CD8-positive, alpha-beta memory T cell (primary cell): ENCODE measurements around the gene LRP1B. TPM values are rescaled to one million over a fixed set of nuclear protein-coding genes. Genes with fewer than 3 reads are reported as not detected.
"Not testable (repeated sequence)": the region's sequence is repeated elsewhere in the genome, so short reads cannot be mapped to it uniquely, and the experiment has no call there.

Experiments used
- CTCF ChIA-PET: fragments of 350-600 bp; sonication (Branson Sonifier 250); formaldehyde crosslinking; loops from one replicate; lab custom pipeline; 2021; ENCODE audit warnings: antibody characterized with exemption; lab: Charles Lee
- POLR2A ChIA-PET: fragments of 350-600 bp; sonication (Branson Sonifier 250); formaldehyde crosslinking; loops from one replicate; lab custom pipeline; 2021; ENCODE audit warnings: antibody characterized with exemption; lab: Charles Lee
- DNase-seq, 5 donors: peaks; one replicate each; pipeline versions ENCODE4 v3.0.0 to v3.0.0-alpha.2; 2020 to 2022; ENCODE audit warnings: mixed read lengths in 1 of 5
- H3K27ac ChIP-seq: one replicate; pipeline ENCODE4 v1.7.0; 2013; ENCODE audit warnings: low read depth, mild to moderate bottlenecking, low read length, moderate library complexity
- H3K27me3 ChIP-seq: 2 replicates; pipeline ENCODE4 v1.7.0; 2013; ENCODE audit warnings: low read length, mild to moderate bottlenecking; ENCODE audit not compliant: insufficient read depth, poor library complexity, severe bottlenecking
- H3K36me3 ChIP-seq: 2 replicates; pipeline ENCODE4 v1.7.0; 2013; ENCODE audit warnings: mild to moderate bottlenecking, low read length, moderate library complexity; ENCODE audit not compliant: insufficient read depth
- H3K4me1 ChIP-seq: 2 replicates; pipeline ENCODE4 v1.7.0; 2013; ENCODE audit warnings: mild to moderate bottlenecking, low read length, moderate library complexity; ENCODE audit not compliant: insufficient read depth
- H3K4me3 ChIP-seq: 2 replicates; pipeline ENCODE4 v1.7.0; 2013; ENCODE audit warnings: mild to moderate bottlenecking, low read length
- H3K9me3 ChIP-seq: 2 replicates; pipeline ENCODE4 v1.7.0; 2013; ENCODE audit warnings: mild to moderate bottlenecking, low read length
- H3K27ac Mint-ChIP-seq, 8 donors: one replicate each; pipeline ENCODE4 v1.8.0; 2020 to 2021; ENCODE audit warnings: mixed read lengths in 8 of 8, mild to moderate bottlenecking in 6 of 8, inconsistent platforms in 3 of 8, moderate library complexity in 3 of 8
- H3K27me3 Mint-ChIP-seq, 2 donors: one replicate each; pipeline ENCODE4 v1.8.0; 2020 to 2021; ENCODE audit warnings: mixed read lengths in 2 of 2, mild to moderate bottlenecking in 1 of 2, moderate library complexity in 1 of 2
- H3K36me3 Mint-ChIP-seq, 3 donors: one replicate each; pipeline ENCODE4 v1.8.0; 2020 to 2021; ENCODE audit warnings: mixed read lengths in 3 of 3, inconsistent platforms in 1 of 3, mild to moderate bottlenecking in 1 of 3
- H3K4me1 Mint-ChIP-seq, 3 donors: one replicate each; pipeline ENCODE4 v1.8.0; 2020 to 2021; ENCODE audit warnings: mixed read lengths in 3 of 3, inconsistent platforms in 1 of 3, mild to moderate bottlenecking in 1 of 3
- H3K4me3 Mint-ChIP-seq, 7 donors: one replicate each; pipeline ENCODE4 v1.8.0; 2020 to 2021; ENCODE audit warnings: mixed read lengths in 7 of 7, mild to moderate bottlenecking in 6 of 7, moderate library complexity in 4 of 7, inconsistent platforms in 2 of 7
- H3K9me3 Mint-ChIP-seq, 5 donors: one replicate each; pipeline ENCODE4 v1.8.0; 2020 to 2022; ENCODE audit warnings: mixed read lengths in 5 of 5, mild to moderate bottlenecking in 3 of 5, moderate library complexity in 2 of 5, inconsistent platforms in 1 of 5
- polyA plus RNA-seq: library from polyadenylated mRNA; unstranded; fragments of 300-500 nt; fragmentation: Illumina TruSeq; gene quantifications from one replicate; pipeline ENCODE4 v1.2.3, GENCODE V29; 2021
- total RNA-seq, 2 experiments: library from RNA; stranded (reverse); gene quantifications; one replicate each; pipeline ENCODE4 v1.2.3, GENCODE V29; 2021

Gene LRP1B
- total and polyA plus RNA-seq, 3 experiments from 2014 or later: not detected

DNA sequence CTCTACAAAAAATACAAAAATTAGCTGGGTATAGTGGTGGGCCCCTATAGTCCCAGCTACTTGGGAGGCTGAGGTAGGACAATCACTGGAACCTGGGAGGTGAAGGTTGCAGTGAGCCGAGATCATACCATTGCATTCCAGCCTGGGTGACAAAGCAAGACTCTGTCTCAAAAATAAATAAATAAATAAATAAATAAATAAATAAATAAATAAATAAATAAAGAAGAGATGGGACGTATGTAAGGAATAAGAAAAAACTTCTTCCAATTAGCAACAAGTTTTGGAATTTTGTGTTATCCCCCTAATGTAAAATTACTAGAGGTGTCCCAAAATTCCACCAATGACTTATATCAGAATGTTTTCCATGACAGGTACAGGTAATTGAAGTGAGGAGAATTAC lies 961.7 kb downstream of the LRP1B start:
- H3K9me3 Mint-ChIP-seq: peaks cover 1 to 38% (median 19%) of the 10 kb centered on the region in 5 donors
- H3K4me3 ChIP-seq, H3K27me3 ChIP-seq, H3K4me1 ChIP-seq, DNase-seq, H3K4me3 Mint-ChIP-seq, H3K36me3 Mint-ChIP-seq, H3K4me1 Mint-ChIP-seq, H3K27me3 Mint-ChIP-seq, H3K36me3 ChIP-seq, H3K27ac Mint-ChIP-seq, H3K27ac ChIP-seq, H3K9me3 ChIP-seq, POLR2A ChIA-PET, CTCF ChIA-PET: not testable (repeated sequence)

GRCh38 chr2:141162314-141162713 lies 968.5 kb downstream of the LRP1B start:
- DNase-seq: no peak
- POLR2A ChIA-PET: no interaction called here
- H3K27me3 Mint-ChIP-seq: no peaks in the 10 kb centered on the region

GRCh38 chr2:141151611-141152286 lies 979.1 kb downstream of the LRP1B start:
- H3K9me3 Mint-ChIP-seq: peaks cover 2 to 19% (median 7%) of the 10 kb centered on the region in 5 donors
- H3K4me3 ChIP-seq: no peak overlapping the region
- H3K36me3 Mint-ChIP-seq: no peaks in the 10 kb centered on the region
- H3K27ac Mint-ChIP-seq: no peak overlapping the region
- ChIA-PET CTCF (no interaction called here), POLR2A (no interaction called here)
- no peak for DNase-seq
- H3K27ac ChIP-seq: no peak overlapping the region
- H3K4me1 ChIP-seq: no peaks in the 10 kb centered on the region
- no peaks in the 10 kb centered on the region for H3K36me3 ChIP-seq
- H3K4me3 Mint-ChIP-seq: no peak overlapping the region
- H3K9me3 ChIP-seq: no peaks in the 10 kb centered on the region
- no peaks in the 10 kb centered on the region for H3K27me3 Mint-ChIP-seq
- H3K27me3 ChIP-seq: no peaks in the 10 kb centered on the region
- no peaks in the 10 kb centered on the region for H3K4me1 Mint-ChIP-seq

More at GRCh38 chr2:141162314-141162713, 968.5 kb downstream of the LRP1B start:
- H3K4me3 Mint-ChIP-seq: no peak overlapping the region
- H3K27ac ChIP-seq: no peak overlapping the region
- CTCF ChIA-PET: no interaction called here
- no peak overlapping the region for H3K27ac Mint-ChIP-seq
- no peaks in the 10 kb centered on the region for H3K9me3 ChIP-seq
- no peaks in the 10 kb centered on the region for H3K4me1 ChIP-seq
- no peak overlapping the region for H3K4me3 ChIP-seq
- H3K27me3 ChIP-seq: no peaks in the 10 kb centered on the region
- no peaks in the 10 kb centered on the region for H3K36me3 Mint-ChIP-seq
- peaks cover 2 to 38% (median 7%) of the 10 kb centered on the region in 5 donors for H3K9me3 Mint-ChIP-seq
- no peaks in the 10 kb centered on the region for H3K4me1 Mint-ChIP-seq
- H3K36me3 ChIP-seq: no peaks in the 10 kb centered on the region

DNA sequence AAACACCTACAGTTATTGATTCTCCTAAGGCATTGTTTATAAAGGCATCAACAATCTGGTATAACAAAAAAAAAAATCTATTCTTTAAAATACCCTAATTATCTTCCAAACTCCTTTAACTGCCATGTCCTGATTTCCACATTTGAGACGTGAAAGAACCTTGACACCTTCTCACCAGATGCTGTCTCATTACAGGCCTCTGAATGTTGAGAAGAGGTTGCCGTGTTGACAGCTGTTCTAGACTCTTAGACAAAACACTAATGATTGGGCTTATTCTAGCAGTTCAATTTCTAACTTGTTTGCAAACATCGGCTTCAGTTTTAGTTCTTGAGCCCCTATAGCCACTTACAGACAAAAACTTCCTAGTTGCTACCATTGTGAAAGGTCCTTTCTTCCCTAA lies 988.8 kb downstream of the LRP1B start:
- no peaks in the 10 kb centered on the region for H3K4me1 Mint-ChIP-seq
- H3K36me3 Mint-ChIP-seq: no peaks in the 10 kb centered on the region
- H3K27me3 Mint-ChIP-seq: no peaks in the 10 kb centered on the region
- H3K9me3 Mint-ChIP-seq: peaks cover 3 to 48% (median 7%) of the 10 kb centered on the region in 5 donors
- CTCF ChIA-PET: no interaction called here
- H3K4me1 ChIP-seq: no peaks in the 10 kb centered on the region
- POLR2A ChIA-PET: no interaction called here
- no peak overlapping the region for H3K4me3 Mint-ChIP-seq
- no peak overlapping the region for H3K27ac Mint-ChIP-seq
- no peaks in the 10 kb centered on the region for H3K36me3 ChIP-seq
- no peak overlapping the region for H3K4me3 ChIP-seq
- no peak overlapping the region for H3K27ac ChIP-seq
- DNase-seq: no peak
- H3K9me3 ChIP-seq: no peaks in the 10 kb centered on the region
- H3K27me3 ChIP-seq: no peaks in the 10 kb centered on the region

DNA sequence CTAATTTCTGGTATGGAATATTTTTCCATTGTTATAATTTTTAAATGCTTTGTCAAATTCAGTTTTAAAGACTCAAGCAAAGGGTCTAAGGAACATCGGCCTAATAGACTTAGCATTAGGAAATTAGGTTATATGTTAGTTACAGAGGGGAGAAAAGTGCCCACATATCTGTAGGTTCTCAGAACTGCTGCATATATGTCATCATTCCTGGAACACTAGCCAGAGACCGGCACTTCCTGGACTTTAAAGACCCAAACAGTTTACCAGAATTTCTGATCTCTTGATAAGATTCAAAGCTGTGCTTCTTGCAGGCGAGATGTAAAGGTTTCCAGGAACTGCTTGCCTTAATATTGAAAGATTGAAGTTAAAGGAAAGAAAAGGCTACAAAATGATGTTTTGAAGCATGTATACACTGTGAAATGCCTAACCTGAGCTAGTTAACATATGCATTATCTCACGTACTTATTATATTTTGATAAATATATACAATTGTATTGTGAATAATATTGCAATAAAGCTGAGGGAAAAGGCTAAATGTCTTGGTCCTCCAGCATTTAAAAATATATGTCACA lies 993.6 kb downstream of the LRP1B start:
- CTCF ChIA-PET: no interaction called here
- Histone ChIP-seq H3K36me3 (no peaks in the 10 kb centered on the region), H3K27me3 (no peaks in the 10 kb centered on the region), H3K27ac (no peak overlapping the region), H3K4me3 (no peak overlapping the region), H3K4me1 (no peaks in the 10 kb centered on the region), H3K9me3 (no peaks in the 10 kb centered on the region)
- no peak overlapping the region for H3K27ac Mint-ChIP-seq
- DNase-seq: no peak
- peaks cover 3 to 35% (median 6%) of the 10 kb centered on the region in 5 donors for H3K9me3 Mint-ChIP-seq
- H3K4me3 Mint-ChIP-seq: no peak overlapping the region
- H3K36me3 Mint-ChIP-seq: no peaks in the 10 kb centered on the region
- H3K4me1 Mint-ChIP-seq: peaks cover 0 to 3% (median 0%) of the 10 kb centered on the region in 3 donors
- H3K27me3 Mint-ChIP-seq: no peaks in the 10 kb centered on the region
- POLR2A ChIA-PET: no interaction called here

DNA sequence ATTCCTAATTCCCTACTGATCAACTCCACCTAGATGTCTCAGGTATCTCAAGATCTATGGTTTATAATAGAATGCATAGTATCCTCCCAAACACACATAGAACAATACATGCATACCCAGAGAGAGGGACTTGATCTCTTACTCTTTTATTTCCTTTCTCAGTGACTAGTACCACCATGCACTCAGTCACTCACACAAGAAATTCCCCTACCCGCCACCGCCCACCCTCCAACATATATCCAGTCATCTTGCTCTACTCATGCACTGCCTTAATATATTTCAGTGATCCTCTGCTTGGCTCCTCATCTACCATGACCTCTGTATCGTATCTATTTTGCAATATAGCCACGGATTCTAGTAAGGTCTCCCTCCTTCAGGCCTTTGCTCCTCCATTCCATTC lies 996.9 kb downstream of the LRP1B start:
- no peaks in the 10 kb centered on the region for H3K27me3 Mint-ChIP-seq
- H3K4me1 ChIP-seq: no peaks in the 10 kb centered on the region
- H3K36me3 Mint-ChIP-seq: no peaks in the 10 kb centered on the region
- no peak overlapping the region for H3K27ac ChIP-seq
- H3K9me3 Mint-ChIP-seq: peaks cover 4 to 20% (median 6%) of the 10 kb centered on the region in 5 donors
- no peak overlapping the region for H3K4me3 Mint-ChIP-seq
- POLR2A ChIA-PET: no interaction called here
- no peak for DNase-seq
- CTCF ChIA-PET: no interaction called here
- no peaks in the 10 kb centered on the region for H3K27me3 ChIP-seq
- H3K9me3 ChIP-seq: no peaks in the 10 kb centered on the region
- no peak overlapping the region for H3K27ac Mint-ChIP-seq
- H3K36me3 ChIP-seq: no peaks in the 10 kb centered on the region
- H3K4me1 Mint-ChIP-seq: peaks cover 0 to 3% (median 0%) of the 10 kb centered on the region in 3 donors
- H3K4me3 ChIP-seq: no peak overlapping the region

DNA sequence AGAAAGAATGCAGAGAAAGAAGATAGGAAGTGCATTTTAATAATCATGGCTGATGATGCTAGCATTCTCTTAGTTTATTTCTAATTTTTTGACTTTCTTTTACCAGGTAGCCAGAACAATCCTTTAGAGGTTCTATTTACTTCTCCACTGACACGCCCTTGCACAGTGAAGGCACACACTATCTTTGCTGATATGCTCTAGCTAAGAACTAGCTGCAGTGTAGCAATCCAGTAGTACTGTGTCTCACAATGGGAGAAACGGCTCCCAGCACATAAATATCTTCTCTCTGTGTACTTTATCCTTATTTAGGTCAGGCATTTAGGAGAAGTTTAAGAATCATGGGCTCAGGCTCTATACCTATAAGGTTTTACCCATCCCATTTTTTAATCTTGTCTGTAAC lies 1005.4 kb downstream of the LRP1B start:
- Mint-ChIP-seq H3K4me1 (no peaks in the 10 kb centered on the region), H3K9me3 (peaks cover 6 to 31% (median 13%) of the 10 kb centered on the region in 5 donors), H3K27me3 (no peaks in the 10 kb centered on the region), H3K27ac (no peak overlapping the region), H3K4me3 (no peak overlapping the region), H3K36me3 (no peaks in the 10 kb centered on the region)
- Histone ChIP-seq H3K9me3 (no peaks in the 10 kb centered on the region), H3K4me1 (no peaks in the 10 kb centered on the region), H3K4me3 (no peak overlapping the region), H3K27ac (no peak overlapping the region), H3K27me3 (no peaks in the 10 kb centered on the region), H3K36me3 (no peaks in the 10 kb centered on the region)
- POLR2A ChIA-PET: interaction anchor here (0.6 kb wide), 1 partner anchor 119 kb away, joined by 5 read pairs; no protein-coding TSS in a partner anchor
- CTCF ChIA-PET: no interaction called here
- DNase-seq: no peak

DNA sequence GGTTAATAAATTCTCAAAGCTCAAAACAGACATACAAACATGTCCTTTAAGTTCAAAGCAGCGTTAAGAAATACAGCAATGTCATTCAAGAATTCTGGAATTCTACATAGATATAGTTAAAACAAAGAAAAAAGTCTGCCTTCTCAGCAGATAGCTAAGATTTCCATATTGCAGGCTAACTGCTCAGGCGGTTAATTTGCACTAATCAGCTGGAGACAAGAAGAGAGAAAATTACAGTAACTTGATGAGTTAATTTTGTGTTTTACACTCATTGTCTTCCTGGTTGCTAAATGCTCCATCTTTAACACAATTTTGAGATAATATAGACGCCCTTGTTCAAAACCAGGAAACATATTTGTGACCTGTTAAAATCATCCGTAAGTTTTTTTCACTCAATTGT lies 1012.0 kb downstream of the LRP1B start:
- Histone ChIP-seq H3K27ac (no peak overlapping the region), H3K27me3 (no peaks in the 10 kb centered on the region), H3K4me1 (no peaks in the 10 kb centered on the region), H3K36me3 (no peaks in the 10 kb centered on the region), H3K9me3 (no peaks in the 10 kb centered on the region), H3K4me3 (no peak overlapping the region)
- peaks cover 3 to 21% (median 6%) of the 10 kb centered on the region in 5 donors for H3K9me3 Mint-ChIP-seq
- H3K27ac Mint-ChIP-seq: no peak overlapping the region
- no peak overlapping the region for H3K4me3 Mint-ChIP-seq
- no peaks in the 10 kb centered on the region for H3K27me3 Mint-ChIP-seq
- H3K4me1 Mint-ChIP-seq: no peaks in the 10 kb centered on the region
- ChIA-PET POLR2A (no interaction called here), CTCF (no interaction called here)
- no peaks in the 10 kb centered on the region for H3K36me3 Mint-ChIP-seq
- DNase-seq: no peak
